K562 (cell line): ENCODE data around the gene RPL15. TPM values are rescaled to one million over a fixed set of nuclear protein-coding genes. Genes with fewer than 3 reads are reported as not detected.

Source experiments
- ARID3B ChIP-seq: fragments of 250-450 bp; sonication (Bioruptor Pico); IDR thresholded peaks from 2 replicates; pipeline ENCODE4 v1.4.0; 2020; ENCODE audit warnings: borderline replicate concordance
- BRCA1 ChIP-seq, 2 experiments: fragments of 450-650 bp in 1 of 2; sonication (generic) in 1 of 2; formaldehyde crosslinking in 1 of 2; IDR thresholded peaks; 2 replicates each; pipeline versions ENCODE4 v1.5.0 to v1.6.1; 2017 to 2020; ENCODE audit warnings: mild to moderate bottlenecking in 1 of 2, missing genetic modification reagents in 1 of 2
- CBFB ChIP-seq: sonication (generic); formaldehyde crosslinking; IDR thresholded peaks from 2 replicates; pipeline ENCODE4 v1.4.0; 2020; ENCODE audit warnings: mild to moderate bottlenecking, missing genetic modification reagents
- CBX5 ChIP-seq: IDR thresholded peaks from 2 replicates; pipeline ENCODE4 v1.6.1; 2014; ENCODE audit warnings: low read depth, borderline replicate concordance
- CREB1 ChIP-seq, 2 experiments: sonication (generic) in 1 of 2; formaldehyde crosslinking in 1 of 2; IDR thresholded peaks; 2 replicates each; pipeline versions ENCODE4 v1.6.1 to v1.8.0; 2012 to 2022; ENCODE audit warnings: inconsistent platforms in 1 of 2, mild to moderate bottlenecking in 1 of 2, missing genetic modification reagents in 1 of 2, moderate library complexity in 1 of 2
- CXXC5 ChIP-seq: fragments of 250-450 bp; sonication (Bioruptor Pico); IDR thresholded peaks from 2 replicates; pipeline ENCODE4 v1.8.0; 2022; ENCODE audit warnings: inconsistent platforms, mild to moderate bottlenecking, moderate library complexity
- ESRRA ChIP-seq: fragments of 450-650 bp; IDR thresholded peaks from 2 replicates; pipeline ENCODE4 v1.6.1; 2014; ENCODE audit warnings: low read depth, mild to moderate bottlenecking, moderate library complexity, borderline replicate concordance
- HIVEP1 ChIP-seq: fragments of 250-450 bp; sonication (Bioruptor Pico); IDR thresholded peaks from 2 replicates; pipeline ENCODE4 v1.4.0; 2020; ENCODE audit warnings: mild to moderate bottlenecking
- KAT8 ChIP-seq: fragments of 450-650 bp; IDR thresholded peaks from 2 replicates; pipeline ENCODE4 v1.6.1; 2016; ENCODE audit warnings: low read depth, mild to moderate bottlenecking
- MIER1 ChIP-seq: fragments of 450-650 bp; IDR thresholded peaks from 2 replicates; pipeline ENCODE4 v1.6.1; 2016; ENCODE audit warnings: antibody characterized with exemption, mild to moderate bottlenecking, low read depth
- MLLT1 ChIP-seq, 2 experiments: fragments of 450-650 bp; IDR thresholded peaks; 2 replicates each; pipeline ENCODE4 v1.6.1; 2016
- POLR2B ChIP-seq: fragments of 450-650 bp; IDR thresholded peaks from 2 replicates; pipeline ENCODE4 v1.6.1; 2018; ENCODE audit warnings: low read depth; ENCODE audit not compliant: partially characterized antibody
- POLR2H ChIP-seq: IDR thresholded peaks from 2 replicates; pipeline ENCODE4 v1.6.1; 2016; ENCODE audit warnings: missing genetic modification characterization, low read depth, mild to moderate bottlenecking, control low read depth, missing compliant biosample characterization, moderate library complexity
- SETDB1 ChIP-seq: IDR thresholded peaks from one replicate; pipeline ENCODE4 v1.6.1; 2012; ENCODE audit warnings: low read length, control low read depth, inconsistent platforms
- SMAD2 ChIP-seq: fragments of 150-350 bp; IDR thresholded peaks from 2 replicates; pipeline ENCODE4 v1.6.1; 2014; ENCODE audit warnings: low read depth, mild to moderate bottlenecking, low read length
- SNIP1 ChIP-seq: fragments of 450-650 bp; IDR thresholded peaks from 2 replicates; pipeline ENCODE4 v1.7.1; 2017; ENCODE audit warnings: low read depth, mild to moderate bottlenecking
- SP2 ChIP-seq: IDR thresholded peaks from 2 replicates; pipeline ENCODE4 v1.6.1; 2011; ENCODE audit warnings: mild to moderate bottlenecking, low read depth, low read length, moderate library complexity; ENCODE audit not compliant: poor library complexity, severe bottlenecking; ENCODE audit errors: extremely low read depth
- SRSF9 ChIP-seq: fragments of 200-400 bp; formaldehyde crosslinking; IDR thresholded peaks from 2 replicates; pipeline ENCODE4 v1.6.1; 2017; ENCODE audit warnings: low read depth, low read length, borderline replicate concordance
- TEAD2 ChIP-seq: fragments of 450-650 bp; IDR thresholded peaks from 2 replicates; pipeline ENCODE4 v1.6.1; 2016; ENCODE audit warnings: missing genetic modification characterization, control low read depth, missing compliant biosample characterization
- ZFPM2 ChIP-seq: fragments of 250-450 bp; sonication (Bioruptor Pico); IDR thresholded peaks from 2 replicates; pipeline ENCODE4 v1.5.1; 2022; ENCODE audit warnings: mild to moderate bottlenecking
- ZNF134 ChIP-seq: fragments of 250-450 bp; sonication (Bioruptor Pico); conservative IDR thresholded peaks from 2 replicates; pipeline ENCODE4 v1.4.0; 2020
- ZNF212 ChIP-seq: fragments of 450-650 bp; formaldehyde crosslinking; IDR thresholded peaks from 2 replicates; pipeline ENCODE4 v1.4.0; 2020; ENCODE audit warnings: mild to moderate bottlenecking
- ZNF24 ChIP-seq: fragments of 450-650 bp; IDR thresholded peaks from 2 replicates; pipeline ENCODE4 v1.6.1; 2016
- ZNF398 ChIP-seq: fragments of 250-450 bp; sonication (Bioruptor Pico); IDR thresholded peaks from 2 replicates; pipeline ENCODE4 v1.8.0; 2021; ENCODE audit warnings: moderate library complexity, mild to moderate bottlenecking, inconsistent platforms
- ZNF830 ChIP-seq: fragments of 250-450 bp; sonication (Bioruptor Pico); IDR thresholded peaks from 2 replicates; pipeline ENCODE4 v1.5.0; 2021; ENCODE audit warnings: mild to moderate bottlenecking
- polyA plus RNA-seq, 8 experiments: library from polyadenylated mRNA; depleted of rRNA in 4 of 8; stranded (reverse) in 5 of 8; unstranded in 3 of 8; fragments of >200 nt; fragmentation: Nextera tagmentation in 2 of 8; fragmentation: Illumina TruSeq in 1 of 8; extraction: Ambion mirVana in 2 of 8; extraction: Trizol in 1 of 8; gene quantifications; 2 replicates each; pipeline versions ENCODE4 v1.2.1 to v1.2.3, GENCODE V29; 2011 to 2014; ENCODE audit warnings: inconsistent platforms in 1 of 8, missing spikeins in 1 of 8
- total RNA-seq, 7 experiments: library from RNA; depleted of rRNA in 6 of 7; stranded (reverse); fragments of >200 nt in 6 of 7; fragmentation: Illumina TruSeq in 2 of 7; extraction: Trizol in 2 of 7; gene quantifications; 2 replicates each; pipeline versions ENCODE4 v1.2.1 to v1.2.3, GENCODE V29; 2011 to 2021; ENCODE audit warnings: low replicate concordance in 1 of 7

Gene RPL15
- total and polyA plus RNA-seq, 9 of the 15 experiments (the other 6 are each of a cell fraction or from before 2014, with no cell fraction given): 2,393 to 8,850 (median 3,928) TPM

GRCh38 chr3:23916886-23917678 lies at the start of gene RPL15, which contains the start of gene NKIRAS1 (continued):
- TF ChIP-seq SRSF9 (no peak), CREB1 (IDR thresholded peaks at IDR 0.05) (peak; percentile 66), CREB1 (CRISPR knock-in tag; IDR thresholded peaks at IDR 0.05) (peak; percentile 89), CBX5 (0 out of 2 replicates have a peak, but pooled peaks have one; percentile 44), MLLT1 (IDR thresholded peaks at IDR 0.05) (peak; percentile 79 to 88; a peak in 3 of 4 replicates), ESRRA (peak; percentile 59), KAT8 (0 out of 2 replicates have a peak, but pooled peaks have one; percentile 64), SP2 (no peak), BRCA1 (IDR thresholded peaks at IDR 0.05) (no peak), BRCA1 (CRISPR knock-in tag; IDR thresholded peaks at IDR 0.05) (no peak), CBFB (CRISPR knock-in tag) (peak; percentile 64), POLR2H (peak; percentile 98), CXXC5 (CRISPR knock-in tag) (peak; percentile 95), HIVEP1 (CRISPR knock-in tag) (no peak), ZNF398 (no peak), ZNF212 (no peak), TEAD2 (tag) (no peak), SMAD2 (no peak), ARID3B (CRISPR knock-in tag) (no peak), ZFPM2 (CRISPR knock-in tag) (0 out of 2 replicates have a peak, but pooled peaks have one; percentile 25), ZNF24 (no peak), SNIP1 (no peak), SETDB1 (no peak), ZNF134 (0 out of 2 replicates have a peak, but pooled peaks have one; percentile 28), POLR2B (peak; percentile 100), ZNF830 (CRISPR knock-in tag) (peak; percentile 76; the same call in 1 of the 2 replicates), MIER1 (peak; percentile 73)
